NCI-H1105 (cell line): Measurements from ENCODE around the gene LRRC45.

Experiments
- DNase-seq: peaks from one replicate; lab custom pipeline; 2025; lab: John Stamatoyannopoulos, UW

LRRC45 gene

GRCh38 chr17:82051776-82052637, 28.9 kb downstream of the LRRC45 start, which contains the start of the genes GPS1 and RFNG:
Gene GPS1, plus strand, starts transcription at chr17:82051898. Its CDS starts 34 bp downstream, at chr17:82051932.
Gene RFNG, minus strand, starts transcription at chr17:82051811. Its CDS starts 45 bp downstream, at chr17:82051766.
- peak; percentile 66 for DNase-seq

- no peak for DNase-seq
Measured at GRCh38 chr17:82052638-82053059, 29.5 kb downstream of the LRRC45 start.

- DNase-seq: no peak
Measured at GRCh38 chr17:82053130-82053529, 30.0 kb downstream of the LRRC45 start.

- no peak for DNase-seq
Measured at GRCh38 chr17:82053556-82054263, 30.6 kb downstream of the LRRC45 start.

GRCh38 chr17:82054351-82055022, 31.4 kb downstream of the LRRC45 start:
- no peak for DNase-seq

GRCh38 chr17:82055023-82055964, 32.2 kb downstream of the LRRC45 start:
- DNase-seq: no peak

- no peak for DNase-seq
Measured at GRCh38 chr17:82055965-82056728, 33.0 kb downstream of the LRRC45 start.

GRCh38 chr17:82056729-82057621, 33.9 kb downstream of the LRRC45 start:
- no peak for DNase-seq

- no peak for DNase-seq
Measured at GRCh38 chr17:82058230-82058854, 35.2 kb downstream of the LRRC45 start.

- DNase-seq: no peak
Measured at GRCh38 chr17:82058855-82059249, 35.7 kb downstream of the LRRC45 start.

- DNase-seq: no peak
Measured at GRCh38 chr17:82059272-82060000, 36.3 kb downstream of the LRRC45 start.

GRCh38 chr17:82060001-82060380, 36.9 kb downstream of the LRRC45 start:
- DNase-seq: no peak

- no peak for DNase-seq
Measured at GRCh38 chr17:82060614-82061013, 37.5 kb downstream of the LRRC45 start.

GRCh38 chr17:82061047-82061925, 38.2 kb downstream of the LRRC45 start:
- no peak for DNase-seq

GRCh38 chr17:82062076-82062983, 39.2 kb downstream of the LRRC45 start:
- DNase-seq: no peak

- DNase-seq: no peak
Measured at GRCh38 chr17:82062984-82063368, 39.9 kb downstream of the LRRC45 start.
